ENCODE data around the gene POLR1A.

POLR1A gene

GRCh38 chr2:86044614-86045013 is 61.1 kb downstream of the POLR1A start:
- no peak for TF ChIP-seq CTCF (IDR thresholded peaks at IDR 0.05; ENCODE audit: low read depth, low read length)
- no peak for DNase-seq (ENCODE audit: extremely low read depth, low read depth)

- no peak for TF ChIP-seq CTCF (IDR thresholded peaks at IDR 0.05; ENCODE audit: low read depth, low read length)
- DNase-seq (ENCODE audit: extremely low read depth, low read depth) = no peak
Measured at GRCh38 chr2:86044045-86044444, 61.6 kb downstream of the POLR1A start.

GRCh38 chr2:86042256-86043168 is 63.2 kb downstream of the POLR1A start:
- no peak for TF ChIP-seq CTCF (IDR thresholded peaks at IDR 0.05; ENCODE audit: low read depth, low read length)
- no peak for DNase-seq (ENCODE audit: extremely low read depth, low read depth)

- DNase-seq (ENCODE audit: extremely low read depth, low read depth) = no peak
- TF ChIP-seq CTCF (IDR thresholded peaks at IDR 0.05; ENCODE audit: low read depth, low read length) = no peak
Measured at GRCh38 chr2:86039963-86040655, 65.6 kb downstream of the POLR1A start.

- no peak for TF ChIP-seq CTCF (IDR thresholded peaks at IDR 0.05; ENCODE audit: low read depth, low read length)
- DNase-seq (ENCODE audit: extremely low read depth, low read depth) = no peak
Measured at GRCh38 chr2:86039178-86039962, 66.3 kb downstream of the POLR1A start.

- DNase-seq (ENCODE audit: extremely low read depth, low read depth) = no peak
- TF ChIP-seq CTCF (IDR thresholded peaks at IDR 0.05; ENCODE audit: low read depth, low read length) = no peak
Measured at GRCh38 chr2:86038291-86039081, 67.2 kb downstream of the POLR1A start.

Data from AG09319 (cell line).